Right lobe of liver (tissue), 4 donors: ENCODE data around the gene NDFIP2.

ENCODE experiments used
- CTCF ChIP-seq, 4 donors: fragments of 200-600 bp in 3 of 4; fragments of 450-650 bp in 1 of 4; IDR thresholded peaks; one replicate each; pipeline versions ENCODE4 v1.5.1 to v1.8.0; 2016 to 2022; ENCODE audit warnings: antibody characterized with exemption in 4 of 4, mild to moderate bottlenecking in 2 of 4
- POLR2A ChIP-seq: fragments of 450-650 bp; IDR thresholded peaks from one replicate; pipeline ENCODE4 v1.6.1; 2017; ENCODE audit warnings: antibody characterized with exemption, mild to moderate bottlenecking
- donor health status: DM: no; HTN: no; CAD: no.
- donor health status: DM: no; HTN: no; CAD: no.
- donor health status: DM: no; HTN: yes; CAD: no.

GRCh38 chr13:79548902-79549301, 67.9 kb downstream of the NDFIP2 start:
- TF ChIP-seq CTCF (IDR thresholded peaks at IDR 0.05) (peak in 2 of 4 donors; percentile 14 to 30), POLR2A (no peak)
